Panc1 (cell line): ENCODE measurements around the gene MPRIP. TPM values are rescaled to one million over a fixed set of nuclear protein-coding genes. Genes with fewer than 3 reads are reported as not detected.

Experiments used
- ATAC-seq: fragments of 200-7000 bp; cut with Tn5 transposase; 2 replicates; pipeline ENCODE4 v1.9.1; 2020; ENCODE audit warnings: mild to moderate bottlenecking, moderate library complexity
- BruUV-seq: library from RNA; stranded (reverse); fragments of 400-500 nt; replicated peaks from 2 replicates; lab custom pipeline; 2021; lab: Mats Ljungman, UMichigan
- CTCF ChIA-PET: fragments of 300-600 bp; sonication (Branson Sonifier 250); formaldehyde crosslinking; loops from one replicate; lab custom pipeline; 2022; ENCODE audit warnings: antibody characterized with exemption; lab: Charles Lee
- POLR2A ChIA-PET: fragments of 300-600 bp; sonication (Branson Sonifier 250); formaldehyde crosslinking; loops from one replicate; lab custom pipeline; 2022; ENCODE audit warnings: antibody characterized with exemption; lab: Charles Lee
- DNase-seq: peaks from one replicate; pipeline ENCODE4 v3.0.0-alpha.2; 2010; ENCODE audit warnings: low read depth, low spot score
- H3K27ac ChIP-seq: 2 replicates; pipeline ENCODE4 v1.5.1; 2011; ENCODE audit warnings: mild to moderate bottlenecking, low read length, inconsistent platforms
- H3K27me3 ChIP-seq: fragments of 200-500 bp; sonication (Bioruptor generic); 2 replicates; pipeline ENCODE4 v1.6.0; 2014; ENCODE audit warnings: low read length, inconsistent platforms; ENCODE audit not compliant: control insufficient read depth, insufficient read depth
- H3K36me3 ChIP-seq: fragments of 200-500 bp; sonication (Bioruptor generic); 2 replicates; pipeline ENCODE4 v1.5.1; 2014; ENCODE audit warnings: inconsistent platforms, mild to moderate bottlenecking, low read length, moderate library complexity; ENCODE audit not compliant: control insufficient read depth, insufficient read depth
- H3K4me1 ChIP-seq: 2 replicates; pipeline ENCODE4 v1.5.1; 2011; ENCODE audit warnings: inconsistent platforms, mild to moderate bottlenecking, low read length, moderate library complexity; ENCODE audit not compliant: control insufficient read depth, insufficient read depth
- H3K4me3 ChIP-seq, 2 experiments: 2 replicates each; pipeline ENCODE4 v1.5.1; 2011 to 2012; ENCODE audit warnings: low read depth in 2 of 2, low read length in 2 of 2, mild to moderate bottlenecking in 2 of 2, inconsistent platforms in 1 of 2, moderate library complexity in 1 of 2
- H3K9me3 ChIP-seq: fragments of 200-500 bp; sonication (Bioruptor generic); 2 replicates; pipeline ENCODE4 v1.5.1; 2014; ENCODE audit warnings: low read depth, mild to moderate bottlenecking, inconsistent platforms, low read length, moderate library complexity; ENCODE audit not compliant: control insufficient read depth, insufficient read depth
- CTCF ChIP-seq: fragments of 450-650 bp; IDR thresholded peaks from 2 replicates; pipeline ENCODE4 v1.5.1; 2017; ENCODE audit warnings: mild to moderate bottlenecking
- POLR2AphosphoS5 ChIP-seq: IDR thresholded peaks from 2 replicates; pipeline ENCODE4 v1.6.1; 2012; ENCODE audit warnings: mild to moderate bottlenecking, low read depth, low read length, moderate library complexity
- REST ChIP-seq, 2 experiments: IDR thresholded peaks; 2 replicates each; pipeline ENCODE4 v1.6.1; 2011 to 2012; ENCODE audit warnings: low read depth in 2 of 2, control low read depth in 1 of 2, low read length in 1 of 2, mild to moderate bottlenecking in 1 of 2, moderate library complexity in 1 of 2; ENCODE audit not compliant: insufficient read depth in 1 of 2
- SIN3A ChIP-seq: IDR thresholded peaks from 2 replicates; pipeline ENCODE4 v1.6.1; 2012; ENCODE audit warnings: low read depth, mild to moderate bottlenecking, low read length, moderate library complexity, borderline replicate concordance; ENCODE audit not compliant: insufficient read depth
- TCF7L2 ChIP-seq: IDR thresholded peaks from 2 replicates; pipeline ENCODE4 v1.6.1; 2011; ENCODE audit warnings: mild to moderate bottlenecking, low read depth, low read length, inconsistent platforms
- in situ Hi-C: cut with HindIII; loops from 2 replicates; pipeline ENCODE4 v1.10.0; 2016; ENCODE audit warnings: low sequenced_read_pairs, low pct_unique_long_range_greater_than_20kb
- intact Hi-C: fragments of 100-400 bp; cut with micrococcal nuclease; formaldehyde crosslinking; loops from one replicate; pipeline ENCODE4 v1.10.0; 2022; ENCODE audit not compliant: unreplicated experiment
- total RNA-seq: library from RNA; stranded (reverse); gene quantifications from one replicate; pipeline ENCODE4 v1.2.1, GENCODE V29; 2021; ENCODE audit not compliant: unreplicated experiment

MPRIP gene
- total RNA-seq, 1 experiment from 2014 or later: 155 TPM

- intact Hi-C loops (no loop called here), in situ Hi-C loops (no loop called here)
- no peaks in the 10 kb centered on the region for H3K9me3 ChIP-seq
- ChIA-PET POLR2A (no interaction called here), CTCF (no interaction called here)
- H3K27ac ChIP-seq: no peak overlapping the region
- H3K4me1 ChIP-seq: no peaks in the 10 kb centered on the region
- TF ChIP-seq TCF7L2 (no peak), CTCF (no peak), REST (IDR thresholded peaks at IDR 0.05; ENCODE audit: insufficient read depth in 1 of 2, low read depth in 2 of 2, low read length in 1 of 2) (no peak), SIN3A (no peak), POLR2AphosphoS5 (no peak)
- BruUV-seq: no TSS peak
- no peak for DNase-seq
- no peak for ATAC-seq
- H3K36me3 ChIP-seq: no peaks in the 10 kb centered on the region
- H3K27me3 ChIP-seq: no peaks in the 10 kb centered on the region
- no peak overlapping the region for H3K4me3 ChIP-seq
These were observed 133.1 kb downstream of the MPRIP start for GRCh38 chr17:17175340-17175739.

GRCh38 chr17:17175917-17176316 is 133.7 kb downstream of the MPRIP start:
- CTCF ChIA-PET: no interaction called here
- intact Hi-C loops (no loop called here), in situ Hi-C loops (no loop called here)
- POLR2A ChIA-PET: no interaction called here
- no peaks in the 10 kb centered on the region for H3K9me3 ChIP-seq
- no peaks in the 10 kb centered on the region for H3K27me3 ChIP-seq
- ATAC-seq: no peak
- no peak overlapping the region for H3K4me3 ChIP-seq
- H3K4me1 ChIP-seq: no peaks in the 10 kb centered on the region
- no peak overlapping the region for H3K27ac ChIP-seq
- TF ChIP-seq REST (IDR thresholded peaks at IDR 0.05; ENCODE audit: insufficient read depth in 1 of 2, low read depth in 2 of 2, low read length in 1 of 2): no peak
- no peak for TF ChIP-seq CTCF
- no peak for TF ChIP-seq TCF7L2
- TF ChIP-seq POLR2AphosphoS5: no peak
- no peak for TF ChIP-seq SIN3A
- no peaks in the 10 kb centered on the region for H3K36me3 ChIP-seq
- no peak for DNase-seq
- no TSS peak for BruUV-seq
